ENCODE data around the gene BTBD19. TPM values are rescaled to one million over a fixed set of nuclear protein-coding genes. Genes with fewer than 3 reads are reported as not detected.

Gene BTBD19
- total RNA-seq, 1 donor from 2014 or later, result 26.7 TPM

- Mint-ChIP-seq H3K27ac (no peak overlapping the region), H3K9me3 (ENCODE audit: low read depth) (no peaks in the 10 kb centered on the region)
- no peak for TF ChIP-seq CTCF (IDR thresholded peaks at IDR 0.05; ENCODE audit: unreplicated experiment)
Observed at GRCh38 chr1:44839576-44839975, 31.3 kb downstream of the BTBD19 start.

GRCh38 chr1:44842486-44842861 lies 34.2 kb downstream of the BTBD19 start:
- peaks cover 5% of the 10 kb centered on the region for H3K4me1 Mint-ChIP-seq (ENCODE audit: low read depth)
- H3K27ac Mint-ChIP-seq, result no peak overlapping the region
- peaks cover 2% of the 10 kb centered on the region for H3K36me3 Mint-ChIP-seq (ENCODE audit: insufficient read depth)
- no peak for DNase-seq (ENCODE audit: low spot score, unreplicated experiment)
- peaks cover 8% of the 10 kb centered on the region for H3K27me3 Mint-ChIP-seq
- no peaks in the 10 kb centered on the region for H3K9me3 Mint-ChIP-seq (ENCODE audit: low read depth)
- H3K4me3 Mint-ChIP-seq (ENCODE audit: low read depth), result peak overlapping the region; percentile 74
- TF ChIP-seq CTCF (IDR thresholded peaks at IDR 0.05; ENCODE audit: unreplicated experiment), result no peak

More at GRCh38 chr1:44839576-44839975, 31.3 kb downstream of the BTBD19 start:
- H3K4me3 Mint-ChIP-seq (ENCODE audit: low read depth), result no peak overlapping the region
- peaks cover 2% of the 10 kb centered on the region for H3K36me3 Mint-ChIP-seq (ENCODE audit: insufficient read depth)
- peaks cover 3% of the 10 kb centered on the region for H3K4me1 Mint-ChIP-seq (ENCODE audit: low read depth)
- H3K27me3 Mint-ChIP-seq, result peaks cover 8% of the 10 kb centered on the region
- DNase-seq (ENCODE audit: low spot score, unreplicated experiment), result no peak

GRCh38 chr1:44842862-44843655 lies 34.7 kb downstream of the BTBD19 start, which contains the start of gene PTCH2:
PTCH2 (minus strand) TSS chr1:44843253; CDS start chr1:44842932, 321 bp downstream.
- TF ChIP-seq CTCF (IDR thresholded peaks at IDR 0.05; ENCODE audit: unreplicated experiment), result no peak
- H3K4me3 Mint-ChIP-seq (ENCODE audit: low read depth), result peak within 1 kb of the TSS; percentile 74
- no peak within 1 kb of the TSS for H3K27ac Mint-ChIP-seq
- peaks cover 8% of the 10 kb centered on the region for H3K27me3 Mint-ChIP-seq
- DNase-seq (ENCODE audit: low spot score, unreplicated experiment), result peak; percentile 86
- H3K4me1 Mint-ChIP-seq (ENCODE audit: low read depth), result peaks cover 5% of the 10 kb centered on the region
- H3K9me3 Mint-ChIP-seq (ENCODE audit: low read depth), result no peaks in the 10 kb centered on the region
- H3K36me3 Mint-ChIP-seq (ENCODE audit: insufficient read depth), result peaks cover 2% of the 10 kb centered on the region

GRCh38 chr1:44846985-44847384 lies 38.7 kb downstream of the BTBD19 start:
- Mint-ChIP-seq H3K27me3 (no peaks in the 10 kb centered on the region), H3K4me1 (ENCODE audit: low read depth) (peaks cover 5% of the 10 kb centered on the region), H3K9me3 (ENCODE audit: low read depth) (no peaks in the 10 kb centered on the region), H3K36me3 (ENCODE audit: insufficient read depth) (peaks cover 2% of the 10 kb centered on the region), H3K4me3 (ENCODE audit: low read depth) (no peak overlapping the region), H3K27ac (no peak overlapping the region)
- DNase-seq (ENCODE audit: low spot score, unreplicated experiment), result no peak
- no peak for TF ChIP-seq CTCF (IDR thresholded peaks at IDR 0.05; ENCODE audit: unreplicated experiment)

- peaks cover 2% of the 10 kb centered on the region for H3K4me1 Mint-ChIP-seq (ENCODE audit: low read depth)
- H3K27ac Mint-ChIP-seq, result no peak overlapping the region
- no peak for TF ChIP-seq CTCF (IDR thresholded peaks at IDR 0.05; ENCODE audit: unreplicated experiment)
- H3K4me3 Mint-ChIP-seq (ENCODE audit: low read depth), result no peak overlapping the region
- H3K27me3 Mint-ChIP-seq, result no peaks in the 10 kb centered on the region
- H3K36me3 Mint-ChIP-seq (ENCODE audit: insufficient read depth), result peaks cover 2% of the 10 kb centered on the region
- H3K9me3 Mint-ChIP-seq (ENCODE audit: low read depth), result no peaks in the 10 kb centered on the region
- no peak for DNase-seq (ENCODE audit: low spot score, unreplicated experiment)
Observed at GRCh38 chr1:44847845-44848244, 39.5 kb downstream of the BTBD19 start.

Measured in progenitor cell of endocrine pancreas (in vitro differentiated cells).